ENCODE data around the gene FOXD3. TPM values are rescaled to one million over a fixed set of nuclear protein-coding genes. Genes with fewer than 3 reads are reported as not detected.

Gene FOXD3
- not detected in 2 replicates for polyA plus RNA-seq (2013)

DNA sequence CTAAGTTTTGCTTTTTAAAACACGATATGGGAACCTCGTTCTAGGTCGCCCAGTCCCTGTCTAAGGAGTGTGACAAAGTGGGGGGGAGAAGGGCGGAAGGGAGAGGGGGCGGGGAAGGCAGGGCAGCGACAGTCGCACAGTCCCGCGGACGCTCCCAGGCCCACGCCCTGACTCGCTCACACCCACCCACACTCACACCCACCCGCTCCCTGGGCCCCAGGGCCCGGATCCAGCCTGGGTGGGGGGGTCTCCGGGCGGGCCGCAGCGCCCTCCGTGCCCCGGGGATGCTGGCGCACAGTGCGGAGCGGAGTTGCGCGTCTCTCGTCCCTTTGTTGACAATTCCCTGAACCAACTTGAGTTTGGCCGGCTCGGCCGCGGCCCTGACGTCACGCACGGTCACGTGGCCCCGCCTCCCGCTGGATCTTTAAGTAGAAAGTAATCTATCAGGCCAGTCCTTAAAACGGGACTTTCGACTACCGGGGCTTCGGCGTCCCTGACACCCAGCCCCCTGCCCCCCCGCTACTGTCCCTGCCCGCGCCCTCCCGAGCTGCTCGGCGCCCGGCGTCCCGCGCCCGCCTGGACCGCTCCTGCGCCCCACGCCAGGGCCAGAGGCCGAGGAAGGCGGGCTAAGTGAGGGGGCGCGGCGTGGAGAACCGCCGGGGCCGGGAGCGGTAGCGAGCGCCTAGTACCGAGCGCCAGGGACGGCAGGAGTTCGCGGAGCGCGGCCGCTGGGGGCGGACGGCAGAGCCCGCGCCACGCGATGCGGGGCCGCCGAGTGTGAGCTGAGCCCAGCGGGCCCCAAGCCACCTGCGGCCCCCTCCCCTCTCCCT lies at the start of gene FOXD3:
TSS of gene FOXD3 (plus strand) at position 454 of the 830 bp plus-strand sequence. CDS start 492 bp downstream, outside the sequence.
- Histone ChIP-seq H3K18ac (ENCODE audit: low read length) (no peak within 1 kb of the TSS), H2BK5ac (ENCODE audit: low read depth, low read length, poor library complexity) (no peak within 1 kb of the TSS), H2BK120ac (ENCODE audit: insufficient read depth, low read length, poor library complexity) (no peak within 1 kb of the TSS), H4K8ac (ENCODE audit: low read depth, low read length) (no peak within 1 kb of the TSS), H2BK12ac (ENCODE audit: low read length) (no peak within 1 kb of the TSS), H3K27ac (ENCODE audit: low read depth, low read length) (no peak within 1 kb of the TSS), H3K36me3 (ENCODE audit: control insufficient read depth in 1 of 2, insufficient read depth in 2 of 2, low read length in 2 of 2) (no peaks in the 10 kb centered on the region), H3K4me2 (ENCODE audit: low read length) (peak within 1 kb of the TSS; percentile 70), H3K4me3 (ENCODE audit: low read depth, low read length) (peak within 1 kb of the TSS; percentile 54), H2AFZ (ENCODE audit: insufficient read depth, low read length, poor library complexity) (peak within 1 kb of the TSS; percentile 25), H3K79me1 (ENCODE audit: low read length) (no peaks in the 10 kb centered on the region), H3K4me1 (ENCODE audit: control insufficient read depth in 1 of 2, insufficient read depth in 2 of 2, low read length in 2 of 2) (peaks cover 17 to 21% of the 10 kb centered on the region in 2 experiments), H4K12ac (ENCODE audit: low read depth, low read length) (no peak within 1 kb of the TSS), H3K9ac (ENCODE audit: low read length) (no peak within 1 kb of the TSS), H3K14ac (ENCODE audit: low read length) (no peak within 1 kb of the TSS), H3K9me3 (ENCODE audit: insufficient read depth, low read depth, low read length) (peaks cover 5% of the 10 kb centered on the region), H3K27me3 (ENCODE audit: insufficient read depth, low read length) (peaks cover 86% of the 10 kb centered on the region), H4K91ac (ENCODE audit: low read depth, low read length) (no peak within 1 kb of the TSS), H3K79me2 (ENCODE audit: control insufficient read depth, insufficient read depth, low read length, poor library complexity) (no peaks in the 10 kb centered on the region), H3K4ac (ENCODE audit: low read depth, low read length) (no peak within 1 kb of the TSS), H3K23ac (ENCODE audit: low read length) (no peak within 1 kb of the TSS), H2AK5ac (ENCODE audit: low read length) (no peak within 1 kb of the TSS)
- DNase-seq, result no peak
- WGBS (ENCODE audit: extremely low coverage, insufficient coverage, insufficient read length), result no CpG with 5 or more reads among the region's 85 CpGs

DNA sequence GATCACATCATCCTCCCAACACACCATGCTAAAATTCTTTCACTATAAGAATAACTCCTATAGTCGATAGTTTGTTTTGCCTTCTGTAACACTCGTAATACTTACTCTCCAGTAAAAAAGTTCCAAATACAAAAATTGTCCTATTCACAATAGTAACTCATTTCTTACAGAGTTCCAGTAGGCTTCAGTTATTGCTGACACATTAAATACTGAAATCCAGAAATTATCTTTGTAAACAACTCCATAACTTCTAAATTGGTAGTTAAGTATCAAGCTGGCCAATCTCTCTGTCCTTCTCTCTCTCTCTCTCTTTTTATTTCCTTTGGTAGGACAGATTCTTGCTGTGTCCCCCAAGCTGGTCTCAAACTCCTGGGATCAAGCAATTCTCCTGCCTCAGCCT lies 49.6 kb upstream of the FOXD3 start:
- Histone ChIP-seq H3K23ac (ENCODE audit: low read length) (no peak overlapping the region), H4K12ac (ENCODE audit: low read depth, low read length) (no peak overlapping the region), H3K4ac (ENCODE audit: low read depth, low read length) (no peak overlapping the region), H2AFZ (ENCODE audit: insufficient read depth, low read length, poor library complexity) (no peak overlapping the region), H3K79me1 (ENCODE audit: low read length) (no peaks in the 10 kb centered on the region), H3K4me2 (ENCODE audit: low read length) (no peak overlapping the region), H3K9me3 (ENCODE audit: insufficient read depth, low read depth, low read length) (no peaks in the 10 kb centered on the region), H3K4me3 (ENCODE audit: low read depth, low read length) (no peak overlapping the region), H2BK5ac (ENCODE audit: low read depth, low read length, poor library complexity) (no peak overlapping the region), H3K79me2 (ENCODE audit: control insufficient read depth, insufficient read depth, low read length, poor library complexity) (no peaks in the 10 kb centered on the region), H2BK120ac (ENCODE audit: insufficient read depth, low read length, poor library complexity) (no peak overlapping the region), H2AK5ac (ENCODE audit: low read length) (no peak overlapping the region), H3K18ac (ENCODE audit: low read length) (no peak overlapping the region), H3K4me1 (ENCODE audit: control insufficient read depth in 1 of 2, insufficient read depth in 2 of 2, low read length in 2 of 2) (no peaks in the 10 kb centered on the region), H3K36me3 (ENCODE audit: control insufficient read depth in 1 of 2, insufficient read depth in 2 of 2, low read length in 2 of 2) (no peaks in the 10 kb centered on the region), H4K8ac (ENCODE audit: low read depth, low read length) (no peak overlapping the region), H3K27ac (ENCODE audit: low read depth, low read length) (no peak overlapping the region), H4K91ac (ENCODE audit: low read depth, low read length) (no peak overlapping the region), H2BK12ac (ENCODE audit: low read length) (no peak overlapping the region), H3K9ac (ENCODE audit: low read length) (no peak overlapping the region), H3K27me3 (ENCODE audit: insufficient read depth, low read length) (no peaks in the 10 kb centered on the region), H3K14ac (ENCODE audit: low read length) (no peak overlapping the region)
- DNase-seq, result no peak
- no CpG with 5 or more reads among the region's 2 CpGs for WGBS (ENCODE audit: extremely low coverage, insufficient coverage, insufficient read length)

DNA sequence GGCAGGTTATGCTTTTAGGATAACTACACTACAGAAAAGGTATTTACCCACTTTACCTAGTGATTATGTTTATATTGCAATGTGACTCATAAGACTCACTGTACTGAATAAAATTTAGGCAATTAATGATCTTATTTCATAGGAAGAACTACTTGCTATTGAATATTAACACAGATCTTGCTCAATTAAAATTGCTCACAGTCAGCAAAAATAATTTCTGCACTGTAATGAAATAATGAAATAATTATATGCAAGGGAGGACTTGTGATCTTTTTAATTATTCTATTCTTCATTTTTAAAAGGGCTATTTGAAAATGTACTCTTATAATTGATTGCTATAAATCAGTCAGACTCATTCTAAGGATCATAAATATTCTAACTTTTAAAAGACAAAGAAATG lies 48.0 kb upstream of the FOXD3 start:
- Histone ChIP-seq H3K4me3 (ENCODE audit: low read depth, low read length) (no peak overlapping the region), H2BK120ac (ENCODE audit: insufficient read depth, low read length, poor library complexity) (no peak overlapping the region), H3K4ac (ENCODE audit: low read depth, low read length) (no peak overlapping the region), H4K91ac (ENCODE audit: low read depth, low read length) (no peak overlapping the region), H3K9me3 (ENCODE audit: insufficient read depth, low read depth, low read length) (no peaks in the 10 kb centered on the region), H4K12ac (ENCODE audit: low read depth, low read length) (no peak overlapping the region), H3K4me2 (ENCODE audit: low read length) (no peak overlapping the region), H2BK5ac (ENCODE audit: low read depth, low read length, poor library complexity) (no peak overlapping the region), H2AFZ (ENCODE audit: insufficient read depth, low read length, poor library complexity) (no peak overlapping the region), H3K4me1 (ENCODE audit: control insufficient read depth in 1 of 2, insufficient read depth in 2 of 2, low read length in 2 of 2) (no peaks in the 10 kb centered on the region), H3K27ac (ENCODE audit: low read depth, low read length) (no peak overlapping the region), H2AK5ac (ENCODE audit: low read length) (no peak overlapping the region), H2BK12ac (ENCODE audit: low read length) (no peak overlapping the region), H3K27me3 (ENCODE audit: insufficient read depth, low read length) (no peaks in the 10 kb centered on the region), H3K36me3 (ENCODE audit: control insufficient read depth in 1 of 2, insufficient read depth in 2 of 2, low read length in 2 of 2) (no peaks in the 10 kb centered on the region), H3K23ac (ENCODE audit: low read length) (no peak overlapping the region), H3K79me1 (ENCODE audit: low read length) (no peaks in the 10 kb centered on the region), H3K14ac (ENCODE audit: low read length) (no peak overlapping the region), H4K8ac (ENCODE audit: low read depth, low read length) (no peak overlapping the region), H3K9ac (ENCODE audit: low read length) (no peak overlapping the region), H3K18ac (ENCODE audit: low read length) (no peak overlapping the region), H3K79me2 (ENCODE audit: control insufficient read depth, insufficient read depth, low read length, poor library complexity) (no peaks in the 10 kb centered on the region)
- DNase-seq, result no peak

DNA sequence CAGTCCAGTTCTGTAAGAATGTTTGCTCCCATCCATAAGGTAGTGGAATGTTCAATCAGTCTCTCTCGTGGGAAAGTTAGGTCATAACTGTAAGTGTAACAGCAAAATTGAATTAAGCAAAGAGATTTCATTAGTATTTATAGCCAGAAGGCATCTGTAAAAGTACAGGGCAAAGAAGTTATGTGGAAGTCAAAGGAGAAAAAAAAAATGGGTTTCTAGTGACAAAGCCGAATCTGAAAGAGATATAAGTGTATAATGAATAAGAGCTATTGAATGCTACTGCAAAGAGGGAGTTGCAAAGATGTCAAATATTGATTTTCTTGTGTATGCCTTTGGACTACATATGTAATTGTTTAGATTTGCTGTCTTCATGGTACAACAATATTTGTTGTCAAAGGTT lies 47.4 kb upstream of the FOXD3 start:
- Histone ChIP-seq H3K27ac (ENCODE audit: low read depth, low read length) (no peak overlapping the region), H3K4me2 (ENCODE audit: low read length) (no peak overlapping the region)

More for the DNA sequence above, 47.4 kb upstream of the FOXD3 start:
- no peak overlapping the region for H3K23ac ChIP-seq (ENCODE audit: low read length)
- H3K27me3 ChIP-seq (ENCODE audit: insufficient read depth, low read length), result no peaks in the 10 kb centered on the region
- no peak overlapping the region for H2AFZ ChIP-seq (ENCODE audit: insufficient read depth, low read length, poor library complexity)
- no peak overlapping the region for H2AK5ac ChIP-seq (ENCODE audit: low read length)
- no peak overlapping the region for H2BK5ac ChIP-seq (ENCODE audit: low read depth, low read length, poor library complexity)
- H3K18ac ChIP-seq (ENCODE audit: low read length), result no peak overlapping the region
- no peak overlapping the region for H3K4ac ChIP-seq (ENCODE audit: low read depth, low read length)
- no peak overlapping the region for H2BK120ac ChIP-seq (ENCODE audit: insufficient read depth, low read length, poor library complexity)
- DNase-seq, result no peak
- no peak overlapping the region for H3K14ac ChIP-seq (ENCODE audit: low read length)
- no peaks in the 10 kb centered on the region for H3K79me2 ChIP-seq (ENCODE audit: control insufficient read depth, insufficient read depth, low read length, poor library complexity)
- no peak overlapping the region for H3K4me3 ChIP-seq (ENCODE audit: low read depth, low read length)
- H3K36me3 ChIP-seq (ENCODE audit: control insufficient read depth in 1 of 2, insufficient read depth in 2 of 2, low read length in 2 of 2), result no peaks in the 10 kb centered on the region
- no peak overlapping the region for H4K12ac ChIP-seq (ENCODE audit: low read depth, low read length)
- H3K79me1 ChIP-seq (ENCODE audit: low read length), result no peaks in the 10 kb centered on the region
- no peak overlapping the region for H2BK12ac ChIP-seq (ENCODE audit: low read length)
- no CpG with 5 or more reads among the region's 2 CpGs for WGBS (ENCODE audit: extremely low coverage, insufficient coverage, insufficient read length)
- H3K4me1 ChIP-seq (ENCODE audit: control insufficient read depth in 1 of 2, insufficient read depth in 2 of 2, low read length in 2 of 2), result no peaks in the 10 kb centered on the region
- no peak overlapping the region for H4K91ac ChIP-seq (ENCODE audit: low read depth, low read length)
- H3K9me3 ChIP-seq (ENCODE audit: insufficient read depth, low read depth, low read length), result no peaks in the 10 kb centered on the region
- H4K8ac ChIP-seq (ENCODE audit: low read depth, low read length), result no peak overlapping the region
- no peak overlapping the region for H3K9ac ChIP-seq (ENCODE audit: low read length)

All from trophoblast cell (in vitro differentiated cells and primary cell).